Measurements from ENCODE around the gene TSSK6.
A peak's percentile ranks its signal among the peaks of the same experiment; 100 is the strongest.

Gene TSSK6

GRCh38 chr19:19514881-19515641 lies at the start of gene TSSK6:
Gene TSSK6, minus strand, starts transcription at chr19:19515548. Its CDS starts 121 bp downstream, at chr19:19515427.
- no peak for ATAC-seq
- DNase-seq = no peak

- no peak for ATAC-seq
- no peak for DNase-seq
These were observed 48.0 kb upstream of the TSSK6 start for GRCh38 chr19:19563348-19563848.

- DNase-seq (no peak), ATAC-seq (peak; percentile 71)
These were observed 47.5 kb upstream of the TSSK6 start for GRCh38 chr19:19562665-19563347.

- ATAC-seq = no peak
These were observed 46.8 kb upstream of the TSSK6 start for GRCh38 chr19:19561946-19562664.

GRCh38 chr19:19559931-19560330 lies 44.6 kb upstream of the TSSK6 start:
- ATAC-seq = no peak
- no peak for DNase-seq

More at GRCh38 chr19:19561946-19562664, 46.8 kb upstream of the TSSK6 start:
- no peak for DNase-seq

- ATAC-seq = no peak
- DNase-seq = no peak
These were observed 43.3 kb upstream of the TSSK6 start for GRCh38 chr19:19558636-19559035.

- ATAC-seq = no peak
- no peak for DNase-seq
These were observed 42.7 kb upstream of the TSSK6 start for GRCh38 chr19:19558055-19558454.

GRCh38 chr19:19554074-19555023 lies 39.0 kb upstream of the TSSK6 start:
- DNase-seq = peak; percentile 79
- ATAC-seq = peak; percentile 40

- ATAC-seq (no peak), DNase-seq (no peak)
These were observed 38.3 kb upstream of the TSSK6 start for GRCh38 chr19:19553670-19554069.

GRCh38 chr19:19552798-19553197 lies 37.5 kb upstream of the TSSK6 start:
- DNase-seq (peak; percentile 50), ATAC-seq (no peak)

- ATAC-seq (no peak), DNase-seq (no peak)
These were observed 36.5 kb upstream of the TSSK6 start for GRCh38 chr19:19551853-19552192.

GRCh38 chr19:19550972-19551852 lies 35.9 kb upstream of the TSSK6 start:
- ATAC-seq = no peak
- no peak for DNase-seq

- ATAC-seq = no peak
- DNase-seq = no peak
These were observed 35.2 kb upstream of the TSSK6 start for GRCh38 chr19:19550485-19550929.

- DNase-seq (no peak), ATAC-seq (no peak)
These were observed 34.6 kb upstream of the TSSK6 start for GRCh38 chr19:19549804-19550464.

- no peak for DNase-seq
- no peak for ATAC-seq
These were observed 33.8 kb upstream of the TSSK6 start for GRCh38 chr19:19548915-19549759.

GRCh38 chr19:19547674-19548336 lies 32.5 kb upstream of the TSSK6 start:
- no peak for DNase-seq

GRCh38 chr19:19546751-19547162 lies 31.4 kb upstream of the TSSK6 start:
- ATAC-seq = no peak
- no peak for DNase-seq

More at GRCh38 chr19:19547674-19548336, 32.5 kb upstream of the TSSK6 start:
- ATAC-seq = no peak

GRCh38 chr19:19545707-19546106 lies 30.4 kb upstream of the TSSK6 start:
- DNase-seq = no peak
- ATAC-seq = no peak

Data from stimulated activated naive CD8-positive, alpha-beta T cell treated with anti-CD3 and anti-CD28 coated beads, Interleukin-15, Interleukin-2, amounts not matched to agents 100 U/mL and 50 U/mL, for 24 hours (primary cell).